Measurements from ENCODE around the gene CAMTA1.

GRCh38 chr1:7198664-7199063, 413.4 kb downstream of the CAMTA1 start:
- TF ChIP-seq CTCF (IDR thresholded peaks at IDR 0.05; ENCODE audit: poor library complexity, severe bottlenecking) (no peak), TAF1 (IDR thresholded peaks at IDR 0.05; ENCODE audit: low read depth) (no peak)

All from neural cell (in vitro differentiated cells).